SK-N-SH (cell line): ENCODE measurements around the gene NHSL1. TPM values are rescaled to one million over a fixed set of nuclear protein-coding genes. Genes with fewer than 3 reads are reported as not detected.

Experiments
- CTCF ChIA-PET: fragments of 300-600, 350-600 bp; formaldehyde crosslinking; extraction: SDS; loops from one replicate; lab custom pipeline; 2021; lab: Yijun Ruan, JAX
- POLR2A ChIA-PET: fragments of 350-600 bp; sonication (Branson Sonifier 250); formaldehyde crosslinking; extraction: SDS; loops from one replicate; lab custom pipeline; 2020; ENCODE audit warnings: antibody characterized with exemption, inconsistent platforms; lab: Yijun Ruan, JAX
- DNase-seq: peaks from one replicate; pipeline ENCODE4 v3.0.0; 2012
- H2AFZ ChIP-seq: fragments of 200-600 bp; sonication (generic); 2 replicates; pipeline ENCODE4 v1.8.1; 2016; ENCODE audit warnings: antibody characterized with exemption, mild to moderate bottlenecking, low read depth
- H3F3A ChIP-seq: fragments of 200-600 bp; sonication (generic); replicated peaks from 2 replicates; pipeline ENCODE3; 2016; ENCODE audit warnings: antibody characterized with exemption, mild to moderate bottlenecking; ENCODE audit not compliant: insufficient read depth
- H3K27ac ChIP-seq, 2 experiments: fragments of 200-500 bp in 1 of 2; fragments of 200-600 bp in 1 of 2; sonication (Bioruptor generic) in 1 of 2; sonication (generic), shearing (Covaris generic) in 1 of 2; 2 replicates each; pipeline versions ENCODE4 v1.5.1 to v1.6.1; 2014 to 2016; ENCODE audit warnings: low read depth in 2 of 2, inconsistent platforms in 1 of 2, low read length in 1 of 2, mild to moderate bottlenecking in 1 of 2, mixed read lengths in 1 of 2
- H3K27me3 ChIP-seq: fragments of 200-600 bp; sonication (generic), shearing (Covaris generic); 2 replicates; pipeline ENCODE4 v1.6.1; 2016; ENCODE audit warnings: mixed run types; ENCODE audit not compliant: insufficient read depth
- H3K36me3 ChIP-seq, 2 experiments: fragments of 200-500 bp in 1 of 2; fragments of 200-600 bp in 1 of 2; sonication (Bioruptor generic) in 1 of 2; sonication (generic) in 1 of 2; replicated peaks in 1 of 2; 2 replicates each; pipeline versions ENCODE3 to v1.5.1; 2014 to 2016; ENCODE audit warnings: low read length in 1 of 2, mild to moderate bottlenecking in 1 of 2; ENCODE audit not compliant: insufficient read depth in 2 of 2, control insufficient read depth in 1 of 2
- H3K4me1 ChIP-seq, 2 experiments: fragments of 200-500 bp in 1 of 2; fragments of 200-600 bp in 1 of 2; sonication (Bioruptor generic) in 1 of 2; sonication (generic), shearing (Covaris generic) in 1 of 2; 2 replicates each; pipeline versions ENCODE4 v1.5.1 to v1.6.1; 2014 to 2016; ENCODE audit warnings: low read depth in 1 of 2, low read length in 1 of 2, mixed run types in 1 of 2; ENCODE audit not compliant: insufficient read depth in 2 of 2, control insufficient read depth in 1 of 2
- H3K4me2 ChIP-seq: fragments of 200-600 bp; sonication (generic), shearing (Covaris generic); 2 replicates; pipeline ENCODE4 v1.6.1; 2017; ENCODE audit warnings: mixed run types
- H3K4me3 ChIP-seq, 2 experiments: fragments of 200-500 bp in 1 of 2; fragments of 200-600 bp in 1 of 2; sonication (Bioruptor generic) in 1 of 2; sonication (generic), shearing (Covaris generic) in 1 of 2; 2 replicates each; pipeline versions ENCODE4 v1.5.1 to v1.8.1; 2014 to 2016; ENCODE audit warnings: low read depth in 2 of 2, inconsistent platforms in 1 of 2, low read length in 1 of 2, mild to moderate bottlenecking in 1 of 2, mixed read lengths in 1 of 2, moderate library complexity in 1 of 2
- H3K79me2 ChIP-seq: fragments of 200-600 bp; sonication (generic); 2 replicates; pipeline ENCODE4 v1.8.1; 2017; ENCODE audit warnings: mild to moderate bottlenecking; ENCODE audit not compliant: insufficient read depth
- H3K9ac ChIP-seq: fragments of 200-600 bp; sonication (generic); 2 replicates; pipeline ENCODE4 v1.6.1; 2017; ENCODE audit warnings: mixed run types
- H3K9me2 ChIP-seq: fragments of 200-600 bp; sonication (generic); 2 replicates; pipeline ENCODE4 v1.6.1; 2017; ENCODE audit warnings: mixed run types
- H3K9me3 ChIP-seq: fragments of 200-600 bp; sonication (generic); 2 replicates; pipeline ENCODE4 v1.6.1; 2017; ENCODE audit warnings: mixed run types, mild to moderate bottlenecking, moderate library complexity
- H4K20me1 ChIP-seq: fragments of 200-600 bp; sonication (generic); 2 replicates; pipeline ENCODE4 v1.6.1; 2017; ENCODE audit warnings: mild to moderate bottlenecking, mixed run types; ENCODE audit not compliant: insufficient read depth
- CHD2 ChIP-seq: fragments of 150-350 bp; IDR thresholded peaks from 2 replicates; pipeline ENCODE4 v1.6.1; 2018; ENCODE audit warnings: low read length; ENCODE audit not compliant: partially characterized antibody
- ELF1 ChIP-seq: IDR thresholded peaks from 2 replicates; pipeline ENCODE4 v1.4.0; 2012
- EZH2phosphoT487 ChIP-seq: fragments of 200-600 bp; sonication (generic); IDR thresholded peaks from 2 replicates; pipeline ENCODE4 v1.6.1; 2017; ENCODE audit warnings: low read depth, mixed run types, mild to moderate bottlenecking, antibody characterized with exemption, moderate library complexity, borderline replicate concordance
- FOSL2 ChIP-seq: IDR thresholded peaks from 2 replicates; pipeline ENCODE4 v1.4.0; 2012; ENCODE audit warnings: low read depth, mild to moderate bottlenecking, moderate library complexity, borderline replicate concordance
- FOXJ3 ChIP-seq: sonication (generic); formaldehyde crosslinking; IDR thresholded peaks from 2 replicates; pipeline ENCODE4 v1.5.1; 2020; ENCODE audit warnings: mild to moderate bottlenecking, missing genetic modification reagents
- FOXM1 ChIP-seq: IDR thresholded peaks from 2 replicates; pipeline ENCODE4 v1.4.0; 2012; ENCODE audit warnings: low read depth, mild to moderate bottlenecking
- GATA2 ChIP-seq: sonication (generic); formaldehyde crosslinking; IDR thresholded peaks from 2 replicates; pipeline ENCODE4 v1.5.0; 2020; ENCODE audit warnings: mild to moderate bottlenecking, missing genetic modification reagents
- JUND ChIP-seq: IDR thresholded peaks from 2 replicates; pipeline ENCODE4 v1.4.0; 2012
- MAX ChIP-seq: IDR thresholded peaks from 2 replicates; pipeline ENCODE4 v1.4.0; 2012; ENCODE audit warnings: low read depth
- MEF2A ChIP-seq: IDR thresholded peaks from 2 replicates; pipeline ENCODE4 v1.4.0; 2012; ENCODE audit warnings: low read depth, borderline replicate concordance
- MXI1 ChIP-seq: IDR thresholded peaks from 2 replicates; pipeline ENCODE4 v1.6.1; 2012; ENCODE audit warnings: mild to moderate bottlenecking, low read depth, low read length, improper control_type of control experiment
- NFIC ChIP-seq: IDR thresholded peaks from 2 replicates; pipeline ENCODE4 v1.4.0; 2012; ENCODE audit warnings: borderline replicate concordance
- RAD21 ChIP-seq: IDR thresholded peaks from 2 replicates; pipeline ENCODE4 v1.6.1; 2012; ENCODE audit warnings: mild to moderate bottlenecking, low read length
- RCOR1 ChIP-seq: fragments of 150-350 bp; IDR thresholded peaks from 2 replicates; pipeline ENCODE4 v1.6.1; 2017; ENCODE audit warnings: antibody characterized with exemption, low read length
- REST ChIP-seq: IDR thresholded peaks from 2 replicates; pipeline ENCODE4 v1.6.1; 2012; ENCODE audit warnings: mild to moderate bottlenecking, low read depth, low read length, moderate library complexity
- RFX5 ChIP-seq: IDR thresholded peaks from 2 replicates; pipeline ENCODE4 v1.6.1; 2012; ENCODE audit warnings: mild to moderate bottlenecking, improper control_type of control experiment, low read length
- SMC3 ChIP-seq: IDR thresholded peaks from 2 replicates; pipeline ENCODE4 v1.6.1; 2012; ENCODE audit warnings: low read depth, low read length, improper control_type of control experiment
- TAF1 ChIP-seq: IDR thresholded peaks from 2 replicates; pipeline ENCODE4 v1.6.1; 2012; ENCODE audit warnings: low read depth, mild to moderate bottlenecking, low read length, moderate library complexity, borderline replicate concordance
- TEAD4 ChIP-seq: IDR thresholded peaks from 2 replicates; pipeline ENCODE4 v1.4.0; 2012; ENCODE audit warnings: mild to moderate bottlenecking, borderline replicate concordance; ENCODE audit not compliant: insufficient read depth
- USF1 ChIP-seq: IDR thresholded peaks from 2 replicates; pipeline ENCODE4 v1.4.0; 2012; ENCODE audit warnings: low read depth, borderline replicate concordance
- WGBS: methylation state at CpG from one replicate; pipeline ENCODE4 v1.1.6; 2017; ENCODE audit warnings: low lambda C conversion rate; 5-methylcytosine and 5-hydroxymethylcytosine counted together
- polyA plus RNA-seq, 3 experiments: library from polyadenylated mRNA; depleted of rRNA; stranded (reverse); fragments of >200 nt; gene quantifications; 2 replicates each; pipeline ENCODE4 v1.2.3, GENCODE V29; 2012

Gene NHSL1
- polyA plus RNA-seq, 1 of the 3 experiments (the other 2 are of a cell fraction) = under 0.01 TPM

GRCh38 chr6:138494312-138494711 lies 5.0 kb downstream of the NHSL1 start (continued):
- TF ChIP-seq EZH2phosphoT487 (no peak), MAX (no peak), FOXJ3 (no peak)

GRCh38 chr6:138493413-138493812 lies 5.9 kb downstream of the NHSL1 start:
- no peak for DNase-seq
- TF ChIP-seq MXI1 (no peak), RFX5 (no peak), TEAD4 (no peak), NFIC (no peak), TAF1 (no peak), REST (no peak), RCOR1 (no peak), SMC3 (no peak), FOSL2 (no peak), JUND (no peak)
- Histone ChIP-seq H3K4me3 (no peak overlapping the region), H3K27ac (no peak overlapping the region), H3K4me2 (no peak overlapping the region), H3K9ac (no peak overlapping the region), H3K36me3 (no peaks in the 10 kb centered on the region), H3K9me2 (no peaks in the 10 kb centered on the region), H3K27me3 (peaks cover 12% of the 10 kb centered on the region; the same call in 1 of the 2 replicates), H3K79me2 (no peaks in the 10 kb centered on the region), H3F3A (no peaks in the 10 kb centered on the region), H2AFZ (no peak overlapping the region), H3K4me1 (no peaks in the 10 kb centered on the region), H3K9me3 (no peaks in the 10 kb centered on the region), H4K20me1 (no peaks in the 10 kb centered on the region)
- ChIA-PET CTCF (interaction anchor here (2.0 kb wide), 1 partner anchor 16 kb away, joined by 4 read pairs; no protein-coding TSS in a partner anchor), POLR2A (no interaction called here)
- 5% methylated on average over 5 of the region's 5 CpGs for WGBS

- TF ChIP-seq RCOR1 (no peak), FOXM1 (no peak), GATA2 (CRISPR knock-in tag) (no peak), ELF1 (no peak), RAD21 (no peak), USF1 (no peak), CHD2 (no peak), MEF2A (no peak)
- Histone ChIP-seq H2AFZ (no peak overlapping the region), H3K9me2 (no peaks in the 10 kb centered on the region), H3K4me3 (no peak overlapping the region), H3K27ac (no peak overlapping the region), H3K79me2 (no peaks in the 10 kb centered on the region), H3F3A (no peaks in the 10 kb centered on the region), H3K27me3 (peaks cover 7% of the 10 kb centered on the region; the same call in 1 of the 2 replicates), H3K9me3 (no peaks in the 10 kb centered on the region), H4K20me1 (no peaks in the 10 kb centered on the region), H3K9ac (no peak overlapping the region), H3K4me1 (no peaks in the 10 kb centered on the region), H3K4me2 (no peak overlapping the region), H3K36me3 (no peaks in the 10 kb centered on the region)
- CTCF ChIA-PET = interaction anchor here (1.0 kb wide), 1 partner anchor 64 kb away, joined by 3 read pairs; no protein-coding TSS in a partner anchor
- POLR2A ChIA-PET = no interaction called here
- no peak for DNase-seq
- WGBS = 4% methylated on average over 2 of the region's 2 CpGs
These were observed 6.4 kb downstream of the NHSL1 start for GRCh38 chr6:138492871-138493270.
